DOHH2 (cell line): ENCODE measurements around the gene PAPOLB.

ENCODE experiments used
- H3F3A ChIP-seq: fragments of 200-600 bp; sonication (generic), shearing (Covaris generic); 2 replicates; pipeline ENCODE4 v1.6.0; 2016; ENCODE audit warnings: antibody characterized with exemption, mild to moderate bottlenecking; ENCODE audit not compliant: control insufficient read depth, insufficient read depth
- H3K27ac ChIP-seq: fragments of 200-600 bp; sonication (generic); 2 replicates; pipeline ENCODE4 v1.5.1; 2014; ENCODE audit warnings: low read depth, mild to moderate bottlenecking, low read length, moderate library complexity
- H3K27me3 ChIP-seq: fragments of 200-600 bp; sonication (generic); 2 replicates; pipeline ENCODE4 v1.6.1; 2014; ENCODE audit warnings: mild to moderate bottlenecking, low read length, mixed read lengths; ENCODE audit not compliant: control insufficient read depth
- H3K36me3 ChIP-seq: fragments of 200-600 bp; sonication (generic); 2 replicates; pipeline ENCODE4 v1.6.1; 2014; ENCODE audit warnings: mild to moderate bottlenecking, low read length, moderate library complexity, mixed read lengths; ENCODE audit not compliant: control insufficient read depth
- H3K4me1 ChIP-seq: fragments of 200-600 bp; sonication (generic); 2 replicates; pipeline ENCODE4 v1.6.1; 2014; ENCODE audit warnings: mild to moderate bottlenecking, low read length, mixed read lengths; ENCODE audit not compliant: control insufficient read depth
- H3K4me2 ChIP-seq: fragments of 200-600 bp; sonication (generic); 2 replicates; pipeline ENCODE4 v1.6.0; 2014; ENCODE audit warnings: mild to moderate bottlenecking, low read length, moderate library complexity
- H3K4me3 ChIP-seq: fragments of 200-600 bp; sonication (generic); 2 replicates; pipeline ENCODE4 v1.5.1; 2014; ENCODE audit warnings: mild to moderate bottlenecking, low read length, mixed read lengths
- H3K79me2 ChIP-seq: fragments of 200-600 bp; sonication (generic); 2 replicates; pipeline ENCODE4 v1.6.1; 2014; ENCODE audit warnings: mild to moderate bottlenecking, low read length, mixed read lengths; ENCODE audit not compliant: control insufficient read depth
- H3K9me2 ChIP-seq: fragments of 200-600 bp; sonication (generic); replicated peaks from 2 replicates; pipeline ENCODE4 v1.6.1; 2014; ENCODE audit warnings: mild to moderate bottlenecking, low read length, mixed read lengths; ENCODE audit not compliant: control insufficient read depth
- H3K9me3 ChIP-seq: fragments of 200-600 bp; sonication (generic); 2 replicates; pipeline ENCODE4 v1.6.1; 2014; ENCODE audit warnings: antibody characterized with exemption, low read length, mixed read lengths; ENCODE audit not compliant: control insufficient read depth, insufficient read depth
- H4K20me1 ChIP-seq: fragments of 200-600 bp; sonication (generic); 2 replicates; pipeline ENCODE4 v1.6.0; 2014; ENCODE audit warnings: low read depth, mild to moderate bottlenecking, antibody characterized with exemption, low read length, moderate library complexity; ENCODE audit not compliant: control insufficient read depth, insufficient read depth
- EZH2phosphoT487 ChIP-seq: fragments of 200-600 bp; sonication (generic); IDR thresholded peaks from 2 replicates; pipeline ENCODE4 v1.6.1; 2017; ENCODE audit warnings: borderline replicate concordance, mild to moderate bottlenecking, antibody characterized with exemption, low read length, moderate library complexity, mixed read lengths
- TF ChIP-seq, protein P1 (sequence below): fragments of 200-600 bp; sonication (generic); IDR thresholded peaks from one replicate; pipeline ENCODE4 v1.5.1; 2014; ENCODE audit warnings: antibody characterized with exemption, mild to moderate bottlenecking, low read depth, low read length; ENCODE audit not compliant: poor library complexity, severe bottlenecking

PAPOLB gene

DNA sequence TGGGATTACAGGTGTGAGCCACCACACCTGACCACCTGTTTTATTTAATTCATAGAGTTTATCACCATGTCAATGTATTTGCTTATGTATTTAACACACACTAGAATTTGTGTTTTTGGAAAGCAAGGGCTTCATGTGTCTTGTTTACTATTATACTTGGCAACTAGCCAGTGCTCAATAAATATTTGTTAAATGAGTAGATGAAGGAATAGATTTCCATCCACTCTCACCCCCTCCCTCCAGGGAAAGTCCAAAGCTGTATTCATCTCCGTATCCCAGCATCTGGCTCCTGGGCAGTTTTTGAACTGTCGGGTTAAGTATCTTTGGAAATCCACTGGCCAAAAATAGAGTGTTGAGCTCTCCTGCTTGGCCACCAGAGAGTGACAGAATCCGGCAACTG, 26.3 kb upstream of the PAPOLB start:
- Histone ChIP-seq H3K9me2 (no peaks in the 10 kb centered on the region), H3K9me3 (no peaks in the 10 kb centered on the region; the same call in 1 of the 2 replicates), H4K20me1 (no peaks in the 10 kb centered on the region), H3K27me3 (peaks cover 1% of the 10 kb centered on the region; the same call in 1 of the 2 replicates), H3K4me2 (no peak overlapping the region), H3K36me3 (no peaks in the 10 kb centered on the region), H3K79me2 (no peaks in the 10 kb centered on the region), H3F3A (no peaks in the 10 kb centered on the region), H3K27ac (no peak overlapping the region), H3K4me1 (no peaks in the 10 kb centered on the region), H3K4me3 (no peak overlapping the region)
- TF ChIP-seq, protein P1, sequence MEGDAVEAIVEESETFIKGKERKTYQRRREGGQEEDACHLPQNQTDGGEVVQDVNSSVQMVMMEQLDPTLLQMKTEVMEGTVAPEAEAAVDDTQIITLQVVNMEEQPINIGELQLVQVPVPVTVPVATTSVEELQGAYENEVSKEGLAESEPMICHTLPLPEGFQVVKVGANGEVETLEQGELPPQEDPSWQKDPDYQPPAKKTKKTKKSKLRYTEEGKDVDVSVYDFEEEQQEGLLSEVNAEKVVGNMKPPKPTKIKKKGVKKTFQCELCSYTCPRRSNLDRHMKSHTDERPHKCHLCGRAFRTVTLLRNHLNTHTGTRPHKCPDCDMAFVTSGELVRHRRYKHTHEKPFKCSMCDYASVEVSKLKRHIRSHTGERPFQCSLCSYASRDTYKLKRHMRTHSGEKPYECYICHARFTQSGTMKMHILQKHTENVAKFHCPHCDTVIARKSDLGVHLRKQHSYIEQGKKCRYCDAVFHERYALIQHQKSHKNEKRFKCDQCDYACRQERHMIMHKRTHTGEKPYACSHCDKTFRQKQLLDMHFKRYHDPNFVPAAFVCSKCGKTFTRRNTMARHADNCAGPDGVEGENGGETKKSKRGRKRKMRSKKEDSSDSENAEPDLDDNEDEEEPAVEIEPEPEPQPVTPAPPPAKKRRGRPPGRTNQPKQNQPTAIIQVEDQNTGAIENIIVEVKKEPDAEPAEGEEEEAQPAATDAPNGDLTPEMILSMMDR: no peak
- no peak for TF ChIP-seq EZH2phosphoT487

DNA sequence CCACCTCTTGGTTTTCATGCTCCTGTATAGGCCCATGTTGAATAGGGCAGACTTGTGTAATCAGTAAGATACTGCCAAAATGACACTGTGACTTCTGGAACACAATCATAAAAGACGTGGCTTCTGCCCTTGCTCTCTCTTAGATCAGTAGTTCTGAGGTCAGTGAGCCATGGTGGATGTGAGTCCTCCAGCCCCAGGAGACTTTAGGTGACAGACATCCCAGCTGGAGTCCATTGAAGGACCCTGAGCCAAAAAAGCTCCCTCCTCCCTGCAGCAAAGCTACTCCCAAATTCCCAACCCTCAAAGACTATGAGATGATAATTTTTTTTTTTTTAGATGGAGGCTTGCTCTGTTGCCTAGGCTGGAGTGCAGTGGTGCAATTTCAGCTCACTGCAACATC, 24.8 kb upstream of the PAPOLB start:
- Histone ChIP-seq H3K4me2 (no peak overlapping the region), H3K4me3 (no peak overlapping the region), H3K79me2 (no peaks in the 10 kb centered on the region), H4K20me1 (no peaks in the 10 kb centered on the region), H3K9me2 (no peaks in the 10 kb centered on the region), H3F3A (no peaks in the 10 kb centered on the region), H3K27me3 (peaks cover 13% of the 10 kb centered on the region), H3K27ac (no peak overlapping the region), H3K36me3 (no peaks in the 10 kb centered on the region), H3K4me1 (no peaks in the 10 kb centered on the region), H3K9me3 (no peaks in the 10 kb centered on the region; the same call in 1 of the 2 replicates)
- TF ChIP-seq, protein P1: no peak
- TF ChIP-seq EZH2phosphoT487: no peak

DNA sequence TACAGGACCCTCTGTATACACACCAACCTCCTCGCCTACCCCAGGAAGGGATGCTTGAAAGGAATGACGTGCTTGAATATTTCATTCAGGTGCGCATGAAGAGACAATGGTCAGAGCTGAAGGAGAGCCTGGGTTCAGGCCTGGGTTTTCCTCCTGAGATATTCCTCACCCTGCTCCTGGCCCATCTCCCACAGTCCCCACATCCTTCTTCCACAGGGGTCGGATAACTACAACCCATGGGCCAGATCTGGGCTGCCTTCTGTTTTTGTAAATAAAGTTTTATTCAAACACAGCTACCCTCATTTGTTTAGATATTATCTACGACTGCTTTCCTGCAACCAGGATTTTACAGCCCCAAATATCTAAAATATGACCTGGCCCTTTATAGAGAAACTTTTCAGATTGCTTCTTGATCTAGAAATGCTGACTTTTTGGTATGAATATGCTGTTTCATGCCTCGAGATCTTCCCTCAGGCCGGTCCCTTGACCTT, 23.5 kb upstream of the PAPOLB start:
- H3K79me2 ChIP-seq: no peaks in the 10 kb centered on the region
- no peak overlapping the region for H3K4me3 ChIP-seq

More for the DNA sequence above, 23.5 kb upstream of the PAPOLB start:
- Histone ChIP-seq H4K20me1 (no peaks in the 10 kb centered on the region), H3K4me1 (no peaks in the 10 kb centered on the region), H3K9me3 (no peaks in the 10 kb centered on the region; the same call in 1 of the 2 replicates), H3K36me3 (no peaks in the 10 kb centered on the region), H3K27ac (no peak overlapping the region), H3F3A (no peaks in the 10 kb centered on the region), H3K9me2 (no peaks in the 10 kb centered on the region), H3K4me2 (no peak overlapping the region), H3K27me3 (peaks cover 13% of the 10 kb centered on the region)
- TF ChIP-seq EZH2phosphoT487: no peak
- TF ChIP-seq, protein P1: no peak
